Trophoblast cell (in vitro differentiated cells and primary cell): Measurements from ENCODE around the gene KLRC3.
"Not testable (repeated sequence)": the region's sequence is repeated elsewhere in the genome, so short reads cannot be mapped to it uniquely, and the experiment has no call there.

Source experiments
- DNase-seq, 2 donors: peaks; one replicate each; pipeline ENCODE4 v3.0.0-alpha.2; 2016
- H2AFZ ChIP-seq: 2 replicates; pipeline ENCODE4 v1.6.1; 2013; ENCODE audit warnings: low read length, moderate library complexity, mild to moderate bottlenecking; ENCODE audit not compliant: insufficient read depth, poor library complexity
- H2AK5ac ChIP-seq: 2 replicates; pipeline ENCODE4 v1.6.1; 2013; ENCODE audit warnings: mild to moderate bottlenecking, low read length
- H2BK120ac ChIP-seq: 2 replicates; pipeline ENCODE4 v1.6.1; 2013; ENCODE audit warnings: low read length, mild to moderate bottlenecking, moderate library complexity; ENCODE audit not compliant: insufficient read depth, poor library complexity
- H2BK12ac ChIP-seq: 2 replicates; pipeline ENCODE4 v1.6.1; 2013; ENCODE audit warnings: mild to moderate bottlenecking, low read length, moderate library complexity
- H2BK5ac ChIP-seq: 2 replicates; pipeline ENCODE4 v1.6.1; 2013; ENCODE audit warnings: low read length, low read depth, moderate library complexity, mild to moderate bottlenecking; ENCODE audit not compliant: poor library complexity
- H3K14ac ChIP-seq: 2 replicates; pipeline ENCODE4 v1.6.1; 2013; ENCODE audit warnings: mild to moderate bottlenecking, low read length
- H3K18ac ChIP-seq: 2 replicates; pipeline ENCODE4 v1.6.1; 2013; ENCODE audit warnings: mild to moderate bottlenecking, low read length
- H3K23ac ChIP-seq: 2 replicates; pipeline ENCODE4 v1.6.1; 2013; ENCODE audit warnings: low read length
- H3K27ac ChIP-seq: 2 replicates; pipeline ENCODE4 v1.5.1; 2013; ENCODE audit warnings: low read depth, mild to moderate bottlenecking, inconsistent platforms, low read length, moderate library complexity
- H3K27me3 ChIP-seq: 2 replicates; pipeline ENCODE4 v1.6.1; 2013; ENCODE audit warnings: inconsistent platforms, mild to moderate bottlenecking, low read length, moderate library complexity; ENCODE audit not compliant: insufficient read depth
- H3K36me3 ChIP-seq, 2 experiments: 1 replicate in 1 of 2; 2 replicates in 1 of 2; pipeline ENCODE4 v1.6.1; 2013; ENCODE audit warnings: low read length in 2 of 2, mild to moderate bottlenecking in 2 of 2, moderate library complexity in 1 of 2; ENCODE audit not compliant: insufficient read depth in 2 of 2, control insufficient read depth in 1 of 2
- H3K4ac ChIP-seq: 2 replicates; pipeline ENCODE4 v1.6.1; 2013; ENCODE audit warnings: low read depth, mild to moderate bottlenecking, low read length, moderate library complexity
- H3K4me1 ChIP-seq, 2 experiments: 1 replicate in 1 of 2; 2 replicates in 1 of 2; pipeline ENCODE4 v1.6.1; 2013; ENCODE audit warnings: low read length in 2 of 2, mild to moderate bottlenecking in 2 of 2, moderate library complexity in 1 of 2; ENCODE audit not compliant: insufficient read depth in 2 of 2, control insufficient read depth in 1 of 2
- H3K4me2 ChIP-seq: 2 replicates; pipeline ENCODE4 v1.6.1; 2013; ENCODE audit warnings: inconsistent platforms, mild to moderate bottlenecking, low read length, moderate library complexity
- H3K4me3 ChIP-seq: 2 replicates; pipeline ENCODE4 v1.5.1; 2013; ENCODE audit warnings: mild to moderate bottlenecking, low read depth, low read length, inconsistent platforms
- H3K79me1 ChIP-seq: one replicate; pipeline ENCODE4 v1.6.1; 2013; ENCODE audit warnings: low read length
- H3K79me2 ChIP-seq: 2 replicates; pipeline ENCODE4 v1.6.1; 2013; ENCODE audit warnings: low read length, mild to moderate bottlenecking; ENCODE audit not compliant: control insufficient read depth, insufficient read depth, poor library complexity
- H3K9ac ChIP-seq: 2 replicates; pipeline ENCODE4 v1.6.1; 2013; ENCODE audit warnings: mild to moderate bottlenecking, low read length
- H3K9me3 ChIP-seq: 2 replicates; pipeline ENCODE4 v1.6.1; 2013; ENCODE audit warnings: low read depth, mild to moderate bottlenecking, control low read depth, inconsistent platforms, low read length; ENCODE audit not compliant: insufficient read depth
- H4K12ac ChIP-seq: 2 replicates; pipeline ENCODE4 v1.6.1; 2013; ENCODE audit warnings: low read depth, mild to moderate bottlenecking, low read length, moderate library complexity
- H4K8ac ChIP-seq: 2 replicates; pipeline ENCODE4 v1.6.1; 2013; ENCODE audit warnings: low read depth, mild to moderate bottlenecking, low read length, moderate library complexity
- H4K91ac ChIP-seq: one replicate; pipeline ENCODE4 v1.6.1; 2013; ENCODE audit warnings: low read depth, mild to moderate bottlenecking, low read length, moderate library complexity
- WGBS: extraction: QIAGEN DNeasy Blood & Tissue Kit; methylation state at CpG from one replicate; pipeline ENCODE4 v1.1.7; 2013; ENCODE audit warnings: missing lambda C conversion rate; ENCODE audit not compliant: insufficient read length, insufficient coverage; ENCODE audit errors: extremely low coverage; 5-methylcytosine and 5-hydroxymethylcytosine counted together

KLRC3 gene

GRCh38 chr12:10437601-10438000 is 17.2 kb upstream of the KLRC3 start:
- H2BK5ac ChIP-seq, H3K9ac ChIP-seq, H3K79me1 ChIP-seq, H2BK12ac ChIP-seq, H3K27ac ChIP-seq, H3K18ac ChIP-seq, H3K4ac ChIP-seq, H4K12ac ChIP-seq, H3K4me3 ChIP-seq, H3K4me1 ChIP-seq, H2AK5ac ChIP-seq, H2AFZ ChIP-seq, H3K4me2 ChIP-seq, DNase-seq, H3K79me2 ChIP-seq, H3K36me3 ChIP-seq, H3K9me3 ChIP-seq, H3K14ac ChIP-seq, H4K8ac ChIP-seq, H3K23ac ChIP-seq, H4K91ac ChIP-seq, H3K27me3 ChIP-seq, H2BK120ac ChIP-seq: not testable (repeated sequence)
- WGBS = no CpG with 5 or more reads among the region's 2 CpGs

DNA sequence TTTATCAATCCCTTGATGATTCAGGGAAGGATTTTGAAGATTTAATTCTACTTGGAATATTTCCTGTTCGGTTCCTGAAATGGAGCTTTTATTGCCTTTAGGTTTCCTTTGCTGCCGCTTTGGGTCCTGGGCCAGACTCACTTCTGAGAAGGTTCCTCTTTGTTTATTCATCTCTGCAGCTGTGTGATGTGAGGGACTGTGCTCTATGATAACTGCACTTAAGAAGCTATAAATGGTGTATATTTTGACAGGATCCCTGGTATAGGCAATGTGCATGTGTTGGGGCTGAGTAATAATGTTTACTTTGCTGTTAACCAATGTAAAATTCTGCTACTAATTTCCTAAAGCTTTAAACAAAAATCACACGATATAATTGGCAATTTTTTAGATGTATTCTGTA is 15.4 kb upstream of the KLRC3 start, which contains the start of gene KLRC2:
KLRC2 (minus strand) TSS at position 195 of the 400 bp plus-strand sequence; CDS start at position 171, 24 bp downstream.
- H3K27ac ChIP-seq, H3K79me1 ChIP-seq, H3K4me1 ChIP-seq, DNase-seq, H3K4ac ChIP-seq, H2AK5ac ChIP-seq, H2BK5ac ChIP-seq, H3K79me2 ChIP-seq, H2BK120ac ChIP-seq, H3K36me3 ChIP-seq, H2BK12ac ChIP-seq, H3K27me3 ChIP-seq, H3K9me3 ChIP-seq, H3K18ac ChIP-seq, H3K23ac ChIP-seq, H3K9ac ChIP-seq, H4K91ac ChIP-seq, H4K12ac ChIP-seq, H2AFZ ChIP-seq, H3K4me3 ChIP-seq, H3K4me2 ChIP-seq, H4K8ac ChIP-seq, H3K14ac ChIP-seq: not testable (repeated sequence)
- WGBS = no CpG with 5 or more reads among the region's 3 CpGs

- not testable (repeated sequence) for H3K27me3 ChIP-seq, H3K4me3 ChIP-seq, H4K8ac ChIP-seq, H3K79me2 ChIP-seq, H3K18ac ChIP-seq, H4K91ac ChIP-seq, H3K9ac ChIP-seq, H3K9me3 ChIP-seq, H2BK12ac ChIP-seq, DNase-seq, H4K12ac ChIP-seq, H2BK5ac ChIP-seq, H3K4ac ChIP-seq, H3K79me1 ChIP-seq, H2BK120ac ChIP-seq, H3K14ac ChIP-seq, H2AK5ac ChIP-seq, H3K36me3 ChIP-seq, H3K4me2 ChIP-seq, H3K27ac ChIP-seq, H3K4me1 ChIP-seq, H3K23ac ChIP-seq, H2AFZ ChIP-seq
- WGBS = no CpG with 5 or more reads among the region's 4 CpGs
These were observed 10.2 kb upstream of the KLRC3 start for GRCh38 chr12:10430623-10431022.

DNA sequence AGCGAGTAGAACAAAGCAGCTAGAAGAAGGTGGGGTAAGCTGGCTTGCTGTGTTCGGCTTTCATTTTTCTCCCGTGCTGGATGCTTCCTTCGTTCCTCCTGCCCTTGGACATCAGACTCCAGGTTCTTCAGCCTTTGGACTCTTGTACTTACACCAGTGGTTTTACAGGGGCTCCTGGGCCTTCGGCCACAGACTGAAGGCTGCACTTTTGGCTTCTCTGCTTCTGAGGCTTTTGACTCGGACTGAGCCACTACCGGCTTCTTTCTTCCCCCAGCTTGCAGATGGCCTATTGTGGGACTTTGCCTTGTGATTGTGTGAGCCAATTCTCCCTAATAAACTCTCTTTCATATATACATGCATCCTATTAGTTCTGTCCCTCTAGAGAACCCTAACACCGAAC is 5.5 kb upstream of the KLRC3 start:
- peak overlapping the region; percentile 87 for H2BK12ac ChIP-seq
- not testable (repeated sequence) for H3K9me3 ChIP-seq, H4K8ac ChIP-seq, H3K4me2 ChIP-seq, DNase-seq, H3K36me3 ChIP-seq, H3K9ac ChIP-seq, H2BK5ac ChIP-seq, H3K79me2 ChIP-seq, H3K4me3 ChIP-seq, H2AK5ac ChIP-seq, H4K91ac ChIP-seq, H3K23ac ChIP-seq, H3K14ac ChIP-seq, H2AFZ ChIP-seq, H2BK120ac ChIP-seq, H4K12ac ChIP-seq, H3K27me3 ChIP-seq, H3K18ac ChIP-seq, H3K4ac ChIP-seq, H3K4me1 ChIP-seq, H3K27ac ChIP-seq, H3K79me1 ChIP-seq
- no CpG with 5 or more reads among the region's 8 CpGs for WGBS
